Liver (tissue), 9 donors: Measurements from ENCODE around the gene SMIM9. TPM values are rescaled to one million over a fixed set of nuclear protein-coding genes. Genes with fewer than 3 reads are reported as not detected.

ENCODE experiments used
- DNase-seq: peaks from one replicate; pipeline ENCODE4 v3.0.0-alpha.2; 2017; ENCODE audit warnings: low spot score
- H3K27ac ChIP-seq, 2 donors: one replicate each; pipeline ENCODE4 v1.7.0; 2013; ENCODE audit warnings: inconsistent platforms in 2 of 2, low read length in 2 of 2, control low read depth in 1 of 2, low read depth in 1 of 2, mild to moderate bottlenecking in 1 of 2
- H3K27me3 ChIP-seq, 4 donors: one replicate each; pipeline versions ENCODE4 v1.6.1 to v1.7.0; 2013; ENCODE audit warnings: low read length in 3 of 4, inconsistent platforms in 1 of 4, mild to moderate bottlenecking in 1 of 4, moderate library complexity in 1 of 4; ENCODE audit not compliant: control insufficient read depth in 4 of 4, insufficient read depth in 4 of 4
- H3K36me3 ChIP-seq, 4 donors: one replicate each; pipeline versions ENCODE4 v1.6.1 to v1.7.0; 2013; ENCODE audit warnings: low read length in 3 of 4, mild to moderate bottlenecking in 3 of 4, low read depth in 1 of 4, moderate library complexity in 1 of 4; ENCODE audit not compliant: control insufficient read depth in 4 of 4, insufficient read depth in 3 of 4
- H3K4me1 ChIP-seq, 4 donors: one replicate each; pipeline versions ENCODE4 v1.6.1 to v1.7.0; 2013; ENCODE audit warnings: low read length in 3 of 4, mild to moderate bottlenecking in 3 of 4, moderate library complexity in 1 of 4; ENCODE audit not compliant: control insufficient read depth in 4 of 4, insufficient read depth in 4 of 4
- H3K4me3 ChIP-seq, 3 donors: one replicate each; pipeline versions ENCODE4 v1.6.1 to v1.7.0; 2013; ENCODE audit warnings: low read length in 3 of 3, control low read depth in 1 of 3, low read depth in 1 of 3, mild to moderate bottlenecking in 1 of 3
- H3K9ac ChIP-seq, 2 donors: one replicate each; pipeline ENCODE4 v1.7.0; 2013; ENCODE audit warnings: low read length in 2 of 2, mild to moderate bottlenecking in 2 of 2, moderate library complexity in 2 of 2, control low read depth in 1 of 2, low read depth in 1 of 2
- H3K9me3 ChIP-seq, 4 donors: one replicate each; pipeline versions ENCODE4 v1.6.1 to v1.7.0; 2013; ENCODE audit warnings: low read length in 3 of 4; ENCODE audit not compliant: control insufficient read depth in 4 of 4
- EGR1 ChIP-seq, 2 donors: IDR thresholded peaks; 2 replicates each; pipeline ENCODE4 v1.6.1; 2016 to 2018; ENCODE audit warnings: antibody characterized with exemption in 2 of 2, low read depth in 2 of 2
- WGBS: extraction: QIAGEN DNeasy Blood & Tissue Kit; methylation state at CpG from one replicate; pipeline ENCODE4 v1.1.7; 2013; 5-methylcytosine and 5-hydroxymethylcytosine counted together
- polyA plus RNA-seq, 2 donors: library from polyadenylated mRNA; stranded (reverse) in 1 of 2; unstranded in 1 of 2; fragments of 200-250 nt in 1 of 2; fragments of >200 nt in 1 of 2; fragmentation: Nextera tagmentation in 1 of 2; extraction: Ambion mirVana in 1 of 2; gene quantifications; one replicate each; pipeline versions ENCODE4 v1.2.1 to v1.2.3, GENCODE V29; 2013 to 2015
- total RNA-seq, 2 donors: library from RNA; depleted of rRNA; stranded (reverse); fragments of >200 nt; gene quantifications; one replicate each; pipeline ENCODE4 v1.2.3, GENCODE V29; 2014
- TF ChIP-seq, protein P1 (sequence below): IDR thresholded peaks from 2 replicates; pipeline ENCODE4 v1.6.1; 2016; ENCODE audit warnings: antibody characterized with exemption
- TF ChIP-seq, protein P2 (sequence below): IDR thresholded peaks from 2 replicates; pipeline ENCODE4 v1.6.1; 2016; ENCODE audit warnings: antibody characterized with exemption
- donor health status: healthy.
- donor health status: healthy.
- donor health status: healthy.
- donor health status: healthy.
- donor health status: healthy.

SMIM9 gene
- total and polyA plus RNA-seq, 4 donors = 0.50 TPM; not detected in 3

DNA sequence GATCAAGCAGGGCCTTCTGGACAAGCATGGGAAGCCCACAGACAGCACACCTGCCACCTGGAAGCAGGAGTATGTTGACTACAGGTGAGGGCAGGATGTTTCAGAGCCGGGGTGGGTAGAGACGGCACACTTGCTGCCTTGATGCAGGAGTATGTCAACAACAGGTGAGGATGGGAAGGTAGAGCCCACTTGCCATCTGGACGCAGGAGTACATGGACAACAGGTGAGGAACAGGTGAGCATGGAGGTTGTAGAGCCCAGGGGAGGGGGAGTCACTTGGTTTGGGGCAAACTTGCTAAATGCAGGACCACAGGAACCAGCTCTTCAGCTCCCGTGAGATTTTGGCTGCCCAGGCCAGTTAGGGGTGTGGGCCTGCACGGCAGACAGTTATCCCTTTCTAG is 59.8 kb downstream of the SMIM9 start:
- Histone ChIP-seq H3K36me3 (peaks cover 2 to 51% (median 24%) of the 10 kb centered on the region in 4 donors), H3K4me1 (no peaks in the 10 kb centered on the region), H3K9ac (no peak overlapping the region), H3K27ac (no peak overlapping the region), H3K4me3 (no peak overlapping the region), H3K9me3 (no peaks in the 10 kb centered on the region), H3K27me3 (no peaks in the 10 kb centered on the region)
- TF ChIP-seq, protein P1, sequence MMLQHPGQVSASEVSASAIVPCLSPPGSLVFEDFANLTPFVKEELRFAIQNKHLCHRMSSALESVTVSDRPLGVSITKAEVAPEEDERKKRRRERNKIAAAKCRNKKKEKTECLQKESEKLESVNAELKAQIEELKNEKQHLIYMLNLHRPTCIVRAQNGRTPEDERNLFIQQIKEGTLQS = no peak
- TF ChIP-seq EGR1 (IDR thresholded peaks at IDR 0.05; ENCODE audit: low read depth in 2 of 2) = no peak
- TF ChIP-seq, protein P2, sequence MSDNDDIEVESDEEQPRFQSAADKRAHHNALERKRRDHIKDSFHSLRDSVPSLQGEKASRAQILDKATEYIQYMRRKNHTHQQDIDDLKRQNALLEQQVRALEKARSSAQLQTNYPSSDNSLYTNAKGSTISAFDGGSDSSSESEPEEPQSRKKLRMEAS = no peak
- 95% methylated on average over 5 of the region's 5 CpGs for whole genome bisulfite sequencing
- DNase-seq = no peak

Other genes with a start within 250 kb of the SMIM9 start
- not detected for gene CTAG1A, start 249.5 kb downstream of the SMIM9 start, total RNA-seq
- gene CTAG1A, start 249.5 kb downstream of the SMIM9 start, polyA plus RNA-seq = not detected
- not detected for gene CTAG1B, start 215.4 kb downstream of the SMIM9 start, total RNA-seq
- gene CTAG1B, start 215.4 kb downstream of the SMIM9 start, polyA plus RNA-seq = not detected
- not detected for gene CTAG2, start 181.1 kb downstream of the SMIM9 start, total RNA-seq
- gene CTAG2, start 181.1 kb downstream of the SMIM9 start, polyA plus RNA-seq = not detected
- 10 to 100 TPM in 1 of 2 donors, 1 to 10 TPM in 1; 2.5 to 10.4 TPM for gene GAB3, start 83.6 kb downstream of the SMIM9 start, total RNA-seq
- gene GAB3, start 83.6 kb downstream of the SMIM9 start, polyA plus RNA-seq = under 1 TPM; 0.66 to 0.75 TPM
- gene DKC1, start 71.8 kb downstream of the SMIM9 start, total RNA-seq = 10 to 100 TPM; 18.7 to 21.9 TPM
- 10 to 100 TPM; 14.0 to 14.3 TPM for gene DKC1, start 71.8 kb downstream of the SMIM9 start, polyA plus RNA-seq
- gene MPP1, start 29.2 kb downstream of the SMIM9 start, total RNA-seq = 100 to 1,000 TPM in 1 of 2 donors, 10 to 100 TPM in 1; 24.3 to 168 TPM
- 10 to 100 TPM; 13.8 to 22.5 TPM for gene MPP1, start 29.2 kb downstream of the SMIM9 start, polyA plus RNA-seq
- gene F8A1, start 51.7 kb upstream of the SMIM9 start, total RNA-seq = 1 to 10 TPM in 1 of 2 donors, under 1 TPM in 1; 0.42 to 3.9 TPM
- gene F8A1, start 51.7 kb upstream of the SMIM9 start, polyA plus RNA-seq = 10 to 100 TPM in 1 of 2 donors, 1 to 10 TPM in 1; 5.7 to 25.0 TPM
- gene F8, start 188.1 kb upstream of the SMIM9 start, total RNA-seq = 10 to 100 TPM in 1 of 2 donors, 1 to 10 TPM in 1; 8.0 to 22.3 TPM
- gene F8, start 188.1 kb upstream of the SMIM9 start, polyA plus RNA-seq = 10 to 100 TPM; 11.1 to 16.5 TPM
- 10 to 100 TPM; 19.4 to 23.3 TPM for gene FUNDC2, start 192.2 kb upstream of the SMIM9 start, total RNA-seq
- 10 to 100 TPM; 58.3 to 79.8 TPM for gene FUNDC2, start 192.2 kb upstream of the SMIM9 start, polyA plus RNA-seq
- gene CMC4, start 236.5 kb upstream of the SMIM9 start, total RNA-seq = 1 to 10 TPM; 4.2 to 4.9 TPM
- gene CMC4, start 236.5 kb upstream of the SMIM9 start, polyA plus RNA-seq = 10 to 100 TPM; 15.9 to 17.3 TPM
- 1 to 10 TPM; 2.2 to 2.8 TPM for gene MTCP1, start 236.5 kb upstream of the SMIM9 start, total RNA-seq
- 1 to 10 TPM; 7.7 to 10.0 TPM for gene MTCP1, start 236.5 kb upstream of the SMIM9 start, polyA plus RNA-seq
- 10 to 100 TPM in 1 of 2 donors, 1 to 10 TPM in 1; 7.8 to 10.9 TPM for gene BRCC3, start 236.8 kb upstream of the SMIM9 start, total RNA-seq
- 10 to 100 TPM in 1 of 2 donors, 1 to 10 TPM in 1; 9.3 to 12.2 TPM for gene BRCC3, start 236.8 kb upstream of the SMIM9 start, polyA plus RNA-seq